Measurements from ENCODE around the gene CACNA1H. TPM values are rescaled to one million over a fixed set of nuclear protein-coding genes. Genes with fewer than 3 reads are reported as not detected.
A peak's percentile ranks its signal among the peaks of the same experiment; 100 is the strongest.
"Not testable (repeated sequence)": the region's sequence is repeated elsewhere in the genome, so short reads cannot be mapped to it uniquely, and the experiment has no call there.

Gene CACNA1H
- total RNA-seq, 1 donor from 2014 or later = 4.2 TPM

DNA sequence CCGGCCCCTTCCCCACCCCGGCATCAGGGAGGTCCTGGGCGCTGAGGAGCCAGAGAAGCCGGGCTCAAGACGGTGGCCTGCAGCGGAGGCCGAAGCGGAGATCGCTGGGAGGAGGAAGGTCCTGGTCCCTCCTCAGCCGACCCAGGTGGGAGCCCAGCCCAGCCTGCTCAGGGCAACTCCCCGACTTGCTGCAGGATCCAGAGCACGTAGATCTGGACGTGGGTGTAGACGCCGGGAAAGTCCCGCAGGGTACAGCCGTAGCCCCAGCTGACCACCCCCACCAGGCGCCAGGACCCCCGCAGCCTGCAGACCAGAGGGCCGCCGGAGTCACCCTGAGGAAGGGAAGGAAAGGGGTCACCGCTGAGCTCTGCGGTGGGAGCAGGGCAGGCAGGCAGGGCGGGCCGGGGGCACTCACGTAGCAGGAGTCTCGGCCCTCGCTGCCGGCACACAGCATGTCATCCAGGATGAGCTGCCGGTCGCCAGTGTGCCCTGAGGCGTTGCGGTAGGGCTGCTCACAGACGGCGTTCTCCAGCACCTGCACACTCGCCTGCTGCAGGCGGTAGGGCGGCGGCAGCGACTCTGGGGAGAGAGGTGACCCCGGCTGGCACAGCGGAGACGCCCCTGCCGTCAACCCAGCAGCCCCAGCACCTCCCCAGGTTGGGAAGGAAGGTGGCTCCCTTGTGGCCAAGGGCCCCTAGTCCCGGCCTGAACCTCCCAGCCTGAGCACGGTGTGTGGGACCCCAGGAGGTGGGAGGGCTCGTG lies 108.4 kb downstream of the CACNA1H start:
- peak; percentile 20 for ATAC-seq
- DNase-seq (ENCODE audit: low spot score) = no peak

GRCh38 chr16:1262210-1262845 lies 109.4 kb downstream of the CACNA1H start:
- ATAC-seq = no peak
- DNase-seq (ENCODE audit: low spot score) = no peak

DNA sequence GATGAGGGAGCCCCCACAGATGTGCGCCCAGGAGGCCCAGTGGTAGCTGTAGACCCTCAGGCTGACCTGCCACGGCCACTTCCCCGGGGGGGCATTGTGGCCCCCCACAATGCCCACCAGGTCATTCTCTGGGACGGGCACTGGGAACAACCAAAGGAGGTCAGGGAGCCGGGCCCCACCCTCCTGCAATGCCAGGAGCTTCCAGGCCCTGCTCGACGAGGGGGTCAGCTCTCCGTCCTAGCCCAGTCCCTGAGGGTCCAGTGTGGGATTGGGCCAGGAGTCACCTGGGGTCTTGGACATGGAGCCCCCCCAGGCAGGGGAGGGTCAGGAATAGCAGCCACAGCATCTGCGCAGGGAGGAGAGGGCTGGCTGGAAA lies 109.9 kb downstream of the CACNA1H start:
- DNase-seq (ENCODE audit: low spot score) = no peak
- ATAC-seq = no peak

DNA sequence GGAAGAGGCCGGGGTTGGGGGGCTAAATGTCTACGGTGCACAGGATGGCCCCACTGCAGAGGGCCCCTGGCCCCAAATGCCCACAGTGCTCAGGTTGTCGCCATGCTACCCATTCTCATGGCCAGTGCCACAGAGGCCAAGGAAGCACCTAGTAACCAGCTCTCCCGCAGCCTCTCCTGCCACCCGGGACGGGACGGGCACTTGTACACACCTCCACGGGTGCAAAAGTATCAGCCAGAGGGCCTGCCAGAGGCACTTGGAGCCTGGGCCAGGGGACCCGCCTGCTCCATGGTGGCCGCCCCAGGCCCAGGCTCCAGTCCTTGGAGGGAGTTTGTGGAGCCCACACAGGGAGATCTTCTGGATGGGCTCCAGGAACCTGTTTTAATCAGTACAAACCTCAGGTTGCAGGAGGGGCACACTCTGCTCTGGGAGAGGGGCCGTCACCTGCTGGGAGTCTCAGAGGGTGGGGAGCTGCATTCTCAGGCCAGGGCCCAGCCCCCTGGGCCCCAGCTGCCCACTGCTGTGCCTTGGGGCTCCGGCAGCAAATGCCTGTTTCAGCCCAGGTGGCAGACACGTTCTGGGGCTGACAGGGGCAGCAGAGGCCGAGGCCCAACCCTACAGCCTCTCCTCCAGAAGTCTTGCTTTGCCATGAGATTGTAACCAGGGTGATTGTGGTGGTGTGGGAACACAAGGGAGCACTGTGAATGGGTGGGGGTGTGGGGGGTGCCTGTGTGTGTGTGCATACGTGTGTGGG lies 110.9 kb downstream of the CACNA1H start:
- DNase-seq (ENCODE audit: low spot score) (no peak), ATAC-seq (no peak)

- DNase-seq (ENCODE audit: low spot score) = no peak
- no peak for ATAC-seq
These were observed 111.6 kb downstream of the CACNA1H start for GRCh38 chr16:1264345-1265089.

GRCh38 chr16:1265090-1265630 lies 112.3 kb downstream of the CACNA1H start:
- DNase-seq (ENCODE audit: low spot score) = no peak
- no peak for ATAC-seq

GRCh38 chr16:1265826-1266225 lies 112.9 kb downstream of the CACNA1H start:
- DNase-seq (ENCODE audit: low spot score) = no peak

DNA sequence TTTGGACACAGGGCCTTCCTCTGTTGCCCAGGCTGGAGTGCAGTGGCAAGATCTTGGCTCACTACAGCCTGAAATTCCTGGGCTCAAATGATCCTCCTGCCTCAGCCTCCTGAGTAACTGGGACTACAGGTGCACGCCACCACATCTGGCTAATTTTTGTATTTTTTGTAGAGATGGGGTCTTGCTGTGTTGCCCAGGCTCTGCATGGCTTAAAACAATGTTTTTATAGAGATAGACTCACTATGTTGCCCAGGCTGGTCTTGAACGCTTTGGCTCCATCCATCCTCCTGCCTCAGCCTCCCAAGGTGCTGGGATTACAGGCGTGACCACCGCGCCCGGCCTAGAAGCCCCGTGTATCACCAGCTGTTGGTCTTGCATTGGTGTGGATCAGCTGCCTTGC lies 116.5 kb downstream of the CACNA1H start:
- ATAC-seq; DNase-seq (ENCODE audit: low spot score): not testable (repeated sequence)

More at GRCh38 chr16:1265826-1266225, 112.9 kb downstream of the CACNA1H start:
- no peak for ATAC-seq

- DNase-seq (ENCODE audit: low spot score) = peak; percentile 36
- ATAC-seq = peak; percentile 27
These were observed 118.4 kb downstream of the CACNA1H start for GRCh38 chr16:1271380-1271723.

Other genes starting within 250 kb of the CACNA1H start
- gene LMF1, start 182.1 kb upstream of the CACNA1H start, total RNA-seq = 13.5 TPM
- not detected for gene SOX8, start 171.3 kb upstream of the CACNA1H start, total RNA-seq
- not detected for gene SSTR5, start 80.4 kb upstream of the CACNA1H start, total RNA-seq
- gene C1QTNF8, start 56.9 kb upstream of the CACNA1H start, total RNA-seq = not detected
- gene TPSG1, start 72.2 kb downstream of the CACNA1H start, total RNA-seq = 0.15 TPM
- gene TPSB2, start 77.1 kb downstream of the CACNA1H start, total RNA-seq = 1.6 TPM
- gene TPSAB1, start 87.6 kb downstream of the CACNA1H start, total RNA-seq = 1.6 TPM
- not detected for gene TPSD1, start 103.0 kb downstream of the CACNA1H start, total RNA-seq
- 28.0 TPM for gene UBE2I, start 156.5 kb downstream of the CACNA1H start, total RNA-seq
- 8.1 TPM for gene BAIAP3, start 180.5 kb downstream of the CACNA1H start, total RNA-seq
- 32.5 TPM for gene TSR3, start 198.8 kb downstream of the CACNA1H start, total RNA-seq
- gene GNPTG, start 198.8 kb downstream of the CACNA1H start, total RNA-seq = 58.3 TPM